SW480 (cell line): ENCODE results near the gene GNG7.
"Not testable (repeated sequence)": the region's sequence is repeated elsewhere in the genome, so short reads cannot be mapped to it uniquely, and the experiment has no call there.

ENCODE experiments used
- DNase-seq: peaks from one replicate; pipeline ENCODE4 v3.0.0-alpha.2; 2016; ENCODE audit warnings: low spot score

Gene GNG7

DNA sequence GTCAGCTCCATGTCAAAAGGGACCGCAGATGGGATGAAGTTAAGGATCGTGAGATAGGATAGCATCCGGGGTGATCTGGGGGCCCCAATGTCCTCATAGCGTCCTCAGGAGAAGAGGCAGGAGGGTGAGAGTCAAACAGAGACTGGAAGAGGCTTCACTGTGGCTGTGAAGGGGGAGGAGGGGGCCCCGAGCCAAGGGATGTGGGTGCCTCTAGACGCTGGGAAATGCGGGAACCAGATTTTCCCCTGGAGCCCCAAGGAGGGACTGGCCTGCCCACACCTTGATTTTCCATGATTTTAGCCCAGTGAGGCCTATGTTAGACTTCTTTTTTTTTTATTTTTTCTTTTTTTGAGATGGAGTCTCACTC lies 61.2 kb downstream of the GNG7 start:
- no peak for DNase-seq

DNA sequence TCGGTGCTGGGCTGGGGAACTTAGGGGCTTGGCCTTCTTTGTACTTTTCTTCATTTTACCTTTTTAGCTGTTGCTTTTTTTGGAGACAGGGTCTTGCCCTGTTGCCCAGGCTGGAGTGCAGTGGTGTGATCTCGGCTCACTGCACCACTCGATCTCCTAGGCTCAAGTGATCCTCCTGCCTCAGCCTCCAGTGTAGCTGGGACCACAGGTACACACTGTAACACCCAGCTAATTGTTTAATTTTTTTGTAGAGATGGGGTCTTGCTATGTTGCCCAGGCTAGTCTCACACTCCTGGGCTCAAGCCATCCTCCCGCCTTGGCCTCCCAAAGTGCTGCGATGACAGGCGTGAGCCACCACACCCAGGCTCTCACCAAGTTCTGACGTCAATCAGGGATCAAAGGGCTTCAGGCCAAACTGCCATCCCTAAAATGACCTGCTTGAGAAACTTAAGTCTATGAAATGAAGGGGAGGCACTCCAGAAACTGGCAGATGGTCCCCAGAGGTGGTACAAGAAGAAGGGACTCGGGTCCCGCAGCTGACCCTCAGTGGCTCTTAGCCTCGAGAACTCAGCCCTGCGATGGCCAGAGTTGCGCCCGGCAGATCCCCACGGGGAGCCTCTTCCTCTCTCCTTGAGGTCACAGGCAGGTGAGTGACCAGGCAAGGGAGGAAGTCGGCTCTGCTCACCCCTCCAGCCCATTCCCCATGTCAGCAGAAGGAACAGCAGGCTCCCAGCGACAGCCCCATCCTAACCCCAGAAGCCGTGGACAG lies 61.7 kb downstream of the GNG7 start:
- no peak for DNase-seq

DNA sequence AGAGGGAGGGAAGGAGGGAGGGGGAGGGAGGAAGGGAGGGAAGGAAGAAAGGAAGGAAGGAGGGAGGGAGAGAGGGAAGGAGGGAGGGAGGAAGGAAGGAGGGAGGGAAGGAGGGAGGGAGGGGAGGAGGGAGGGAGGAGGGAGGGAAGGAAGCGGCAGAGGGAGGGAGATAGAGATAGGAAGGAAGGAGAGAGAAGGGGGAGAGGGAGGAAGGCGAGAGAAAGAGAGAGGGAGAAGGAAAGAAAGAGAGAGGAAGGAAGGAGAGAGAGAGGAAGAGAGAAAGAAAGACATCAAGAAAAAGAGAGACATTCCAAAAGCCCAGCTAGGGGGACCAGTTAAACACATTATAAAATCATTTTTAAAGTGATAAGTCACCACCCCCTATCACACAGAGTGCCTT lies 62.5 kb downstream of the GNG7 start:
- DNase-seq, result no peak

DNA sequence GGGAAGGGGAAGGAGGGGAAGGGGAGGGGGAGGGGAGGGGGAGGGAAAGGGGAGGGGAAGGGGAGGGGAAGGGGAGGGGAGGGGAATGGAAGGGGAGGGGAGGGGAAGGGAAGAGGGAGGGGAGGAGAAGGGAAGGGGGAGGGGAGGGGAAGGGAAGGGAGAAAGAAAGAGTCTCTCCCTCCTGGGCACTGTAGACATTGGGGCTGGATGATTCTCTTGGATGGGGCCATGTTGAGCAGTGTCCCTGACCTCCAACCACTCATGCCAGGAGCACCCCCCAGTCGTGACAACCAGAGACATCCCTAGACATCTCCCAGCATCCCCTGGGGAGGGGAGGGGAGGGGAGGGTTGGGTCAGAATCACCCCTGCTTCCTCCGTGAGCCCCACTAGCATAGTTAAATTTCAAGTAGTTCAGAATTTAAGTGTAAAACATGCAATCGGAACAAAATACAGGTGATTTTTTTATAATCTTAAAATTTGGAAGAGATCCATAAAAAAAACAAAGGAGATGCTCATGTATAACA lies 64.0 kb downstream of the GNG7 start:
- DNase-seq, result no peak

DNA sequence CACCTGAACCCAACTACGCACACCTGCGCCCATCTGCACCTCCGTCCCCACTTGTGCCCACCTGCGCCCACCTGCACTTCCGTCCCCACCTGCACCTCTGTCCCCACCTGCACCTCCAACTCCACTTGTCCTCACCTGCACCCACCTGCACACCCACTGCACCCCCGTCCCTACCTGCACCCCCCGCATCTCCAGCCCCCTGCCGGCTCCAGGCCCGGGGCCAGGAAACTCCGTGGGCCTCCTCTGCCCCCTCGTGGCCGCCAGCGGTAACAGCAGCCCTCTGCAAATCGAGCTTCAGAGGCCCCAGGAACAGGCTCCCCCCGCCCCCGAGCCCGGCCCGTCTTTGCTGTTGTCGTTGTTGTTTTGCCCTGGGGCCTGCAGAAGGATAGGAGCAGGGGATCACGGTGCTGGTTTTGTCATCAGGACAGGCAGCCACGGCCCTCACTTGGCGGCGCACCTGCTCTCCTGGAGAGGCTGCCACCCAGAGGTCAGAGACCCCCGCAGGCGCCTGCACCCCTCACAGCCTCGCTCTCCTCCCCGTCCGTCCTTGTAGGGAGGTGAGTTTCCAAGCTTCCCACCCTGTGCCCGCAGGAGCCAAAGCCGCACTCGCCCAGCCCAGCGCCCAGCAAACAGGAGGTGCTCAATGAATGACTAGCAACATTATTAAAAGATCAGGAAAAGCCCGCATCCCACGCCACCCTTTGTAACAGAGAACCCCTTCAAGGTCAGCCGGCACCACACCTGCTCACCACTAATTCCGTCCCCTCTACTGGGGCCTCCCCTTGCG lies 65.4 kb downstream of the GNG7 start:
- peak; percentile 53 for DNase-seq

DNA sequence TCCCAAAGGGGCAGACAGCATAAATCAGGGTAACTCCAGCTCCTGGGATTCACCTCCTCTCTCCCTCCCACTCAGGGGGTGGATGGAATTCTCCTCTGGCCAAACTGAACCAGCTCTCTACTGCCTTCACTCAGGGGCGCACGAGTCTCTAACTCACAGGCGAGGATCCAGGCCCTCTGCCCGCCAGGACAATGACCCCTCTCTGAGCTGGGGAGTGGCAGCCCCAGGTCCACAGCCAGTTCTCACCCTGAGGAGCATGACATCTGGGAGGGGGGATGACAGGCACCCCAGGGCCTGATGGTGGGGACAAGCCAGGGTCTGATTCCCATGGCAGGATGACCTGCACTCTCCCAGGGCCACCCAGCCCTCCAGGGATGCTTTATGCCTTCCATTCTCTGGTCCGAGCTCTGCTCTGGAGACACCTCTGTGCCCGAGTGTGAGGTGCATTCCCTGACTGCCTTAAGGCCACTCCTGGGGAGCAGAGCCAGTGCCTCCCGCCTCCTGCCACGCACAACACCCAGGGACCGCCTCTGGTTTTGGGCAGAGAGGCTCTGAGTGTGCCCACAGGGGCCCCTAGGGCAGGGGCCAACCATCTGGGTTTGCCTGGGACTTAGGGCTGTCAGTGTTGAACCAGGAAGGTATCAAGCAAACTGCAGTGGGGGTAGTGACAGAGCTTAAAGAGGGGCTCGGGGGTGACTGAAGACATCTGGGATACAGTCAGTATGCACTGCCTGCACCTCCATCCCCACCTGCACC lies 66.2 kb downstream of the GNG7 start:
- no peak for DNase-seq

DNA sequence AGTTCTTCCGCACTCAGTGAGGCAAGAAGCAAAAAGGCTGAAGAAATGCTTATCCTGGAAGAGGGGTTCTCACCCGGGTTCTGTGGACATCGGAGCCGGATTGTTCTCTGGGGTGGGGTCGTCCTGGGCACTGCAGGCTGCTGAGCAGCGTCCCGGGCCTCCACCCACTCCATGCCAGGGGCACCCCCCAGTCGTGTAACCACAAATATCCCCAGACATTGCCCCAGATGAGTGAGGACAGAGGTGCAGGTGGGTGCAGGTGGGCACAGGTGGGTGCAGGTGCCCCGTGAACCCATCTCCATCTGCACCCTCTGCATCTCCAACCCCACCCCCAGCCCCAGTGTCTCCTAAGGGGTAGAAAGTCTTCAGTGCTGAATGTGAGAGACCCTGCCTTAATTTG lies 67.5 kb downstream of the GNG7 start:
- DNase-seq, result no peak

DNA sequence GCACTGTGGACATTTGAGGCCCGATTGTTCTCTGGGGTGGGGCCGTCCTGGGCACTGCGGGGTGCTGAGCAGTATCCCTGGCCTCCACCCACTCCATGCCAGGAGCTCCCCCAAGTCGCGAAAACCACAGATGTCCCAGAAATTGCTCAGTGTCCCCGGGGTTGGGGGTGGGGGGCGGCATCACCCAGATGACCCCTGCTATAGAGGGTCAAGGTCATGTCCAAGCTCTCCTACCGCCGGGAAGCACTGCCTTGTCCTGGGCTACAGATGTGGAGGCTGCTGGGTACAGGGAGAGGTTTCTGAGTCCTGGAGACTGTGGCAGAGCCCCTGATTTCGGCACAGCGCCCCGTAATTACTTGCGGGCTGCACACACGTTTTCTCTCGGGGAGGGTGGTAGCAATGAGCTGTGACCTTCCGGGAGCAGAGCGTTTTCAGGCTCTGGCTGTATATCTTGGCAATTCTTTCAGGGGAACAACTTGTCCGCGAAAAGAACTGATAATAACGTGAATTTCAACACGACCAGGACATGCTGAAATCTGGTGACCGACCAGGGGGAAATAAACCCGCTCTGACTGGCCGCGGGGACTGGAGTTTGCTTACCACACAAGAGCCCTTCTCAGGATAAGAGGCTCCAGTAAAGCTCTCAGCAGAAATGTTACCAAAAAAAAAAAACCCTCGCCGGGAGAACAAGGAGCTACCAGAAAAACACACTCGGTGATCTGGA lies 68.1 kb downstream of the GNG7 start:
- DNase-seq, result no peak

DNA sequence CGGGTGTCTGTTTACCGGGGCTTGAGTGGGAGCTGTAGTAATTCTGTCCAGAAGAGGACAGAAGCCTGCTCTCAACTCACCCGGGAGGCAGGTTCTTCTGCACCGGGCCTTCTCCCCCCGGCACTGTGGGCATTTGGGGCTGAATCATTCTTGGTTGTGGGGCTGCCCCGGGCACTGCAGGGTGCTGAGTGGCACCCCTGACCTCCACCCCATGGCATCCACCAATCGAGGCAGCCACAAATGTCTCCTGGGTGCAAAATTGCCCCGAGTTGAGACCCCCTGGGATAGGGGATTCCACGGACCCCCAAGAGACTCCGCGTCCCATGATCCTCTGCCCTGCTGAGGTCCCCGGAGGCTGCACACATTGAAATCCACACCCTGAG lies 68.8 kb downstream of the GNG7 start:
- DNase-seq, result no peak

DNA sequence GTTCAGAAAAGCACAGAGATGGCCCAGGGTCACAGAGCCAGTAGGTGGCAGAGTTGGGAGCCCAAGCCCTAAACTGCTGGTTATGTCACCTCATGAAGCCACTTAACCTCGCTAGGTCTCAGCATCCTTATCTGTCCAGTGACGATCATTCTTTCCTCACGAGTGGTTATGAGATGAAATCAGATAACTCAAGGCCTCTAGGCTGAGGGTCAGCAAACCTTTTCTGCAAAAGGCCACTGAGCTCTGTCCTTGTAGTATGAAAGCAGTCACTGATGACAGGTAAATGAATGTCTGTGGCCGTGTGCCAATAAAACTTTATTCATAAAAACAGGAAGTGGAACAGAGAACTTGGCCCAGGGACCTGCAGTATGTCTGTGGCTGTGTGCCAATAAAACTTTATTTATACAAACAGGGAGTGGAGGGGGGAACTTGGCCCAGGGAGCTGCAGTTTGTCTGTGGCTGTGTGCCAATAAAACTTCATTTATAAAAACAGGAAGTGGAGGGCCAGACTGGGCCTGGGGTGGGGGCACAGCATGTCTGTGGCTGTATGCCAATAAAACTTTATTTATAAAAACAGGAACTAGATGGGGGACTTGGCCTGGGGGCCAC lies 71.2 kb downstream of the GNG7 start:
- DNase-seq, result no peak

DNA sequence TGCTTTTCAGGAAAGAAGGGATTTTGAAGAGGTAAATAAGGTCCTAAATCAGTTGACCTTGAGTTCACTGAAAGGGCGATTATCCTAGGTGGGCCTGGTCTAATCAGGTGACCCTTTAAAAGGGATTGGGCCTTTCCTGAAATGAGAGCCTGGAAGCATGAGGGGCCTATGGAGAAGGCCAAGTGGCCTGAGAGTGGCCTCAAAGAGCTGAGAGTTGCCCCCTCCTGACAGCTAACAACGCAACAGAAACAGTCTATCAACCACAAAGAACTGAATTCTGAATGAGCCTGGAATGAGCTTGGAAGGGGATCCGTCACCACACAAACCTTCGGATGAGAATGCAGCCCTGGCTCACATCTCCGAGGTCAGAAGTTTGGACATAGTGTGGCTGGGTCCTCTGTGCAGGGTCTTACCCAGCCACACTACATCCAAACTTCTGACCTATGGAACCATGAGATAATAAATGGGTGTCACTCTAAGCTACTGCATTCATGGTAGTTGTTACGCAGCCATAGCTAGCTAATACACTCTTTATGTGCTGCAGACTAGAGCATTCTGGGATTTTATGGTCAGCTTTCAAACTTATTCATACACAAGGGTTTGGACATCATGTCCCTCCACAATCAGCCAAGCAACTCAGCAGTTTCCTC lies 72.0 kb downstream of the GNG7 start:
- no peak for DNase-seq

DNA sequence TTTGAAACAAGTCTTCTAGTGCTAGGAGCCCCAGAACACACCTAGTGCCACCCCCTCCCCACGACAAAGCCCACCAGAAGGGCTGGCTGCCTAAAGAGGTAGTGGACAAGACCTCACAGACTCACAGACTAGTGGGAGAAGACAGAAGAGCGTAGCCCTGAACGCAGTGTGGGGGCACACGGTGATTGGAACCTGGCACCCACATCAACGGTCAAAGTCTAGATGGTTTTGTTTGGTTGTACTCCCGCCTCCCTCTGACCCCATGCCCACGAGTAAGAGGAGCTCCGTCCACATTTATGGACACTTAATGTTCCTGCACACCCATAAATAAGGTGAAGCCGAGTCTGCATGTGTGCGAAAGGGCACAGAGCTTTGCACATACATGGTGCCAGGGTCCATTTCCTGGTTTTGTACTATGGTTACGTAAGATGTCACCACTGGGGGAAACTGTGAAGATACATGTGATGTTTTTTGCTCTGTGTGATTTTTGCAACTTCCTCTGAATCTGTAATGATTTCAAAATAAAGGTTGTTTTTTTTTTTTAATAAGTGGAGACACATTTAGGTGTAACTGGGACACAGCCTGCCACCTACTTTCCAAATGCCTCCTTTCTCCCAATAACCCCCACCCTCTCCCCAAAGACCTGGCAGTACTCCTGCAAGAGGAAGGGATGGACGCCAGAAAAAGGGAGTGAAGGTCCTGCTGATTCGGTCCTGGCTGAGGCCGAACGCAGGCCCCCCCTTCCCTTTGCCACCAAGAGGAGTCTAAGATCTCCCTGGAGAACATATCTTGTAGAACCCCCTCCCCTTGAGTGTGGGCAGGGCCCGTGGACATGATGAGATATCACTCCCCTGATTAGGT lies 72.8 kb downstream of the GNG7 start:
- no peak for DNase-seq

DNA sequence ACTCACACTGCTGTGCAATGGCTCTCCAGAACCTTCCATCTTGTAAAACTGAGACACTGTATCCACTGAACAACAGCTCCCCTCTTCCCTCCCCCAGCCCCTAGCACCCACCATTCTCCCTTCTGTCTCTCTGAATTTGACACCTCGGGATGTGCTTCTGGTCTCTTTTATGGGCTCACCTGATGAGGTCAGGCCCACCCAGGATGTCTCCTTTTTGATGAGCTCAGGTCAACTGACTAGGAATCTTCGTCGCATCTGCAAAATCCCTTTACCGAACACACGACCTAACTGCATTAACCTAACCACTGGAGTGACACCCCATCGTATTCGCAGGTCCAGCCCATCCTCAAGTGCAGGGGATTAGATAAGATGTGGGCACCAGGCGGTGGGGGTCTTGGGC lies 73.9 kb downstream of the GNG7 start:
- DNase-seq, result no peak

DNA sequence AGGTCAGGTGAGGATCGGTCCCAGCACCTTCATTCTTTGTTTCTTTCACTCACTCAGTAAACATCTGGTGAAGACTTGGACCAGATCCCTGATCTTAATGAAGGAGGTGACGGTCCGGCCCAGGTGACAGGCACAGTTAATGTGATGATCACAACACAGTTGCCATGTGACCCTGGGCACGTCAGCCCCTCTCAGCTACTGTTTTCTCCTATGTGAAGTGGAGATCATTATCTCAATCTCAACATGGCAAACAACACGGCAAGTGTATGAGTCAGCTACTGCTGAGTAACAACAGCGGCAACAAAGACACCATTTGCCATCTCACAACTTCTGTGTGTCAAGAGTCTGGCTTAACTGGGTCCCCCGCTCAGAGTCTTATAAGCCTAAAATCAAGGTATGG lies 74.6 kb downstream of the GNG7 start:
- DNase-seq, result no peak

DNA sequence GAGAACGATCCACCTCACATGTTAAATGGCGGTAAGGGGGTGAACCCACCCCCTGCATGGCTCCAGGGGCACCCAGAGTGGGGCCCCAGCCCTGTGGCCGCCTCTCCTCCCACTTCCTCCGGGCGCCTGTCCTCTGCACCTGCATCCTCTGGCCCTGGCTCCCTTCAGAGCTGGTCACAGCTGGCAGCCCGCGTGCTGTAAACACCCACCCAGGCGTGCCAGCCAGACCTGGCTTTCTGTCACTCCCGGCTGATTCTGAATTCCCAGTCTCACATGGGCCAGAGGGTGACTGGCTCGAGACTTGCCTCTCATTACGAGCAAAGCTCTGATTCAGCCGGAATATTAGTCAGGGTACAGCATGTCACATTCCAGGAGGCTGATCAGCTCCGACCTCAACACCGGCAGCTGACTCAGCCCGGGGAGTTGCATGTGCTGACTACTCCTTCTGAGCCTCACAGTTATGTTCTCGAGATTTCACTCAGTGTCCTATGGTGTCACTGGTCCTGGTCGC lies 75.1 kb downstream of the GNG7 start:
- DNase-seq, result peak; percentile 83

DNA sequence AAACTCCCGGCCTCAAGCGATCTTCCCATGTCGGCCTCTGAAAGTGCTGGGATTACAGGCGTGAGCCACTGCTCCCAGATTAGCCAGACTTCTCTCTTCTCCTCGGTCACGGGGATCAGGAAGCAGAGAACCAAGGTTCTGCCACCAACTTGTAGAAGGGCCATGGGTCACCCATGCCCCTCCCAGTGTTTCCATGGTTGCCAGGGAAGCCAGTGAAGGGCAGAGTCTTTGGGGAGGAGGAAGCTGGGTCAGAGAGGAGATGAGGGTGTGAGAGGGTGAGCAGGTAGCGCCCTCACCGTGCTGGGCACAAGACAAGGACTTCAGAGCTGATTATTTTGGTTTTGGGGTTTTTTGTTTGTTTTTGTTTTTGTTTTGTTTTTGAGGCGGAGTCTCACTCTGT lies 77.1 kb downstream of the GNG7 start:
- DNase-seq, result no peak

DNA sequence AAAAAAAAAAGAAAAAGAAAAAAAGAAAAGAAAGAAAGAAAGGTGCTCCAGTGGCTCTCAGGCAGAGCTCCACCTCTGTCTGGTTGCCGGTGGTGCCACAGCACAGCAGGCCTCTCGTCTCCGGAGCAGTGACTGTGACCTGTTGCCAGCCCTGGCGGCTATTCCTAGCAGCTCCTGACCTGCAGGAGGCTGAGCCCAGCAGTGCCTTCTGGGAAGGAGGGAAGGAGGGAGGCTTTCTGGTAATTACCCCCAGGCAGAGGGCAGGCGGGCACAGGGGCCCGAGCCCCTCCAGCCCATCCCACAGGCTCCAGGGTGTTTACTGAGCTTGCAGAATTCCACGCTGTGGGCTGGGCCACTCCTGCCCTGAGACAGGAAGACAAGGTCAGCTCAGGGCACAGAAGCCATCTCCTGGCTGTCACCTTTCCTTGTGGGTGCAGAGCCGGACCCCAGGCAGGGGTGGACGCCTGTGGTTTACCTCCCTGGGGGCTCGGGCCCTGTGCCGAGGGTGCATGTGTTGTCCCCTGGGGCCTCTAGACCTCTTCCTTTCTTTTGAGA lies 77.9 kb downstream of the GNG7 start:
- DNase-seq, result no peak

DNA sequence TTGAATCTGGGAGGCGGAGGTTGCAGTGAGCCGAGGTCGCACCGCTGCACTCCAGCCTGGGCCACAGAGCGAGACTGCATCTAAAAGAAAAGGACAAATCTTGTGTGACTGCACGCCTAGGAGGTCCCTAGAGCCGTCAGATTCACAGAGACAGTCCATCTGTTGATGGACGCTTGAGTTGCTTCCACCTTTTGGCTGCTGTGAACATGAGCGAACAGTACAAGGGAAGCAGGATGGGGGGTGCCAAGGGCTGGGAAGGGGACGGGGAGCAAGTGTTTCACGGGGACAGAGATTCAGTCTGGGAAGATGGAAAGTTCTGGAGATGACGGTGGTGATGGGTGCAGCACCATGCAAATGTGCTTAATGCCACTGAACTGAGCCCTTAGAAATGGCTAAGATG lies 78.7 kb downstream of the GNG7 start:
- no peak for DNase-seq

DNA sequence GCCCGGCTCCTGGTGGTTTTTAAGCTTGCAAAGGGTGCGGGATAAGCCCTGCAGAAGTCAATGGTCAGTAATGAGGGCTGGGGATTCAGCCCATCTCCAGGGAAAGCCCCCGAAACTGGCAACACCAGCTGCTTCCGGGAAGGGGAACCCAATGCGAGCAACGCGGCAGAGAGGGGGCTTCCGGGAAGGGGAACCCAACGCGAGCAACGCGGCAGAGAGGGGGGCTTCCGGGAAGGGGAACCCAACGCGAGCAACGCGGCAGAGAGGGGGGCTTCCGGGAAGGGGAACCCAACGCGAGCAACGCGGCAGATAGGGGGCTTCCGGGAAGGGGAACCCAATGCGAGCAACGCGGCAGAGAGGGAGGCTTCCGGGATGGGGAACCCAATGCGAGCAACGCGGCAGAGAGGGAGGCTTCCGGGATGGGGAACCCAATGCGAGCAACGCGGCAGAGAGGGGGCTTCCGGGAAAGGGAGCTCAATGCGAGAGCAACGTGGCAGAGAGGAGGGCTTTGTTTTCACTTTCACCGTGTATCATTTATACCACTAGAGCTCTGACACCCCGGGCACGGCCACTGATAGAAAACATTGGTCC lies 80.0 kb downstream of the GNG7 start:
- DNase-seq, result not testable (repeated sequence)
